HG02870 (cell line): ENCODE data around the gene VPS33A.
"Not testable (repeated sequence)": the region's sequence is repeated elsewhere in the genome, so short reads cannot be mapped to it uniquely, and the experiment has no call there.

Source experiments
- ATAC-seq: cut with Tn5 transposase; IDR thresholded peaks from one replicate; pipeline ENCODE4 v1.9.1; 2021; ENCODE audit warnings: mild to moderate bottlenecking, moderate library complexity; ENCODE audit not compliant: unreplicated experiment

The VPS33A gene

DNA sequence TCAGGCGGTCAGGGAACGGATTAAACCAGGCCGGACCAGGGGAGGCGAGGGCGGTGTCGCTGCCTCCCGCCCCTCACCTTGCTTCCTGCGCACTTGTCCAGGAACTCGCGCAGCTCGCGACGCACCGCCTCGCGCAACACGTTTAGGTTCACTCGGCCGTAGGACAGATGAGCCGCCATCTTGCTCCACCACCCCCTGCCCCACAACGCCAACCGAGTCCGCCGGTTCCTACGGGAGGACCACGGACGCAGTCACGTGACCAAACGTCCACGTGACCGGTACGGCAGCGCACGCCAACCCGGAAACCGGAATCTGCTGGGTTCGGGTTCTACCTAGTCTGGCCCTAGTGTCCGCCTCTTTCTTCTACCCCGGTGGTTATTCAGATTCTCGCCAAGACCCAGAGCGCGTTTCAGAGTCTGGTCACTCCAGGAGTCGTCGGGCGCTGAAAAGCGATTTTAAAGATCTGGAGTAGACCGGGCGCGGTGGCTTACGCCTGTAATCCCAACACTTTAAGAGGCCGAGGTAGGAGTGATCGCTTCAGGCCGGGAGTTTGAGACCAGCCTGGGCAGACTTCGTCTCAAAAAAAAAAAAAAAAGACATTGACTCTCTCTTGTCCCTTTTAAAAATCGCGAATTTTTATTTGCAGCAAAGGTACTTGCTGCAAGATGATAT, at the start of gene VPS33A:
VPS33A (minus strand) TSS at position 265 of the 672 bp plus-strand sequence; CDS start at position 179, 86 bp downstream.
- ATAC-seq, result peak; percentile 84

DNA sequence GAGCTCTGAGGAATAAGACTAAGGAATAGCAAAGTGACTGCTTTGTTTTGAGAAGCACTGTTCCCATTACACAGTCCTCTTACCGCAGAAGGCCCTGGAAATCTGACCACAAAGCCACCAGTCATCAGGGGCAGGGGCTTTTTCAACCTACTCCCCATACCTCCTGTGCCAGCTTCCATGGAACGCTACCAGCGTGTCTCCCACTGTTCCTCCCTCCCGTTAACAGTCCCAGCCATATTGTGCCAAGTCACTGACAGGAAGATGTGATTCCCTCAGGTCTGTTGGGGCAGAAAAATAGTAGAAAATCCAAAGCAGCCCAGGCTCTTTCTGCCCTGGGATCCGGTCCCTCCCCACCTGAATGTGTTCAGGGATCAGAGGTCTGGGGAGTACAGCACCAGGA, 46.6 kb upstream of the VPS33A start:
- no peak for ATAC-seq

DNA sequence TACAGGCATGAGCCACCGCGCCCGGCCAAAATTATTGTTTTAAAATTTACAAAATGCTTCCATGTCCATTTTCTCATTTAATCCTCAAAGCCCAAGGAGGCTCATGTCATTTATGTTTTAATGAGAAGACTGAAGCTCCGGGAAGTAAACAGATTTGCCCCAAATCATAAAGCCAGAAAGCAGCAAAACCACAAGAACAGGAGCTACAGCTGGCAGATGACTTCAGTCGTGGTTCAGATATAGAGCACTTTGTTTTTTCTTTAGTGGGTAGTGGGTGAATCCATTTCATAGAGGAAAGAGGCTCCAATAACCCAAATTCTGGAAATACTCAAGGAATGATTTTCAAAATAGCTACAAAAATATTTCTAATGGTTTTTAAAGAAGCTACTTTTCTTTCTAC, 45.4 kb upstream of the VPS33A start:
- ATAC-seq, result no peak

DNA sequence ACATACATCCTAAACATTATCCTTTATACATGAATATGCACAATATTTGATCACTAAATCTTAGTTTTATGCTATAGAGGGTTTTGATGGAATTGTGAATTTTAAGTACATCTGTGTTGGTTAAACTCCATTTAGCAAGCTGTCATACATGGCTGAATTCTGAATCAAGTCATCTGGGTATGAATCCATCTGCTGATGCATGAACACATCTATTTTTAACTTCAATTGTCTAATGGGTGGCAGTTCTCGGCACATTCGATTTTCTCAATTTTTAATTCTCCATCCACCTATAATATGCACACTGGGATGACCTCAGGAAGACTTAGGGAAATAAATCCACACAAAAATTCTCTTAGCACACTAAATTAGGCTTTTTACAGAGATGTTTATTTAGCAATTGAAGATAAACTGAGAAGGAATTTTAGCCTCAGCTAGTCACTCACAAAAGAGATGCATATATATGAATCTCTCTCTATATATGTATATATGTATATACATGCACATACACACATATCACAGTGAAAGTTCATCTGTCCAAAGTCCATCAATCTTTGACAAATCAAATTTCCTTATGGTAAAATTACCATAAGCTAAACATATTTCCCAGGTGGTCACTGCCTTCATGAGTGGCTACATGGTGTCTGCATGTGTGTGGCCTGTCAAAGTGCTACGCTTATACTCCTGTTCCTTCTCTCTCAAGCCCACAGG, 44.5 kb upstream of the VPS33A start:
- no peak for ATAC-seq

DNA sequence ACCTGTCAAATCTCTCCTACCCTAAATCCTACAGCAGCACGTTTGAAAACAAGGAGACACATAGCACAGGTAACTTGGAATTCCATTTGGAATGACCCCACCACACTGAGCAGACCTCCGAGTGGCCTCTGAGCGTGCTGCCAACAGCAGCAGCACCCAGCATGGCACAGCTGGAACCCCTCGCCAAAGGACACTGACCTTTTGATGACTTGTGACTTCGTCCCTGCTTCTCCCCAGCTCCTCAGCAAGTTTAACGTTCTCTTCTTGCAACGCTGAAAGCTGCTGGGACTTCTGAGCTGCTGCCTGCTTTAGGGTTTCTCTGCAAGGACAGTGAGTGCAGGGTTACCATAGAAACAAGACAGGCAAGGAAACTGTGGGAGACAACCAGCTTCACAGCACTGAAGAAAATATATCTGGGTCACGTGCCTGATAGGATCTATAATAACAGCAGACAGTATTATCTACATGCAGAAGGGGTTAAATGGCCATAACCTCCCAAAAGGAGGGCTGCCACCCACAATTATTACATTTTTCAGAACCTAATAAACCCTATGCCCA, 43.3 kb upstream of the VPS33A start:
- no peak for ATAC-seq

DNA sequence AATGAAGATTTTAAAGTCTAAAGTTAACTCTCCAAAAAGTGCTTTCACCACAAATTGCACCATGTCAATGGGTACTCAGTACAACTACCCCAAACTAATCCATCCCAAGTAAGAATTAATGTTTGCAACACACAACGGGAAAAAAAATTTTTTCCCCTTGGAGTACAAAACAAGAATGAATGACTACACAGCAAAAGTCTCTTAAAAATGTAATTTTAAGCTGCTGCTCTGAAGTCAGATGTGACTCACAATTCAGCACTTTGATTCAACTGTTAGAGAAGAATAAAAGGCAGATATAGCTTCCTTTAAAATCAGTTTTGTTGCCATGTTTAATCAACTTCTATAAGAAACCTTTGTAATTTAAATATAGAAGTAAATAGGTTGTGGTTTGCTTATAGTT, 42.5 kb upstream of the VPS33A start:
- ATAC-seq, result no peak

DNA sequence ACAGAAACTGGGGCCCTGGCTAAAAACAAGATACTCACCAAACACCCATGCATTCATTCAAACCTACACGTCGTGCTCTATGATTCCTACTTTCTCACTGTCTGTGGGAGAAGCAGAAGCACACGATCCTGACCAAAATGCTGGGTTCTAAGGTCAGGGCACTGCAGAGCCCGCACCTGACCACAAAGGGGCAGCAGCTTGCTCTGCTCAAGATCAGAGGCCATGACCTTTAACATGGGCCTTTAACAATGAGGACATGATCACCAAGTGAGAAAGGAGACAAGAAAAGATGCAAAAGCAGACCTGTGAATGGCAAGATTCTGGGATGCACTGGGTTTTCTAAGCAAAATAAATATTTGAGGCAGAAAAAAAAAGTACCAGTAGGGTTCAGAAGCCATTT, 40.1 kb upstream of the VPS33A start:
- no peak for ATAC-seq

DNA sequence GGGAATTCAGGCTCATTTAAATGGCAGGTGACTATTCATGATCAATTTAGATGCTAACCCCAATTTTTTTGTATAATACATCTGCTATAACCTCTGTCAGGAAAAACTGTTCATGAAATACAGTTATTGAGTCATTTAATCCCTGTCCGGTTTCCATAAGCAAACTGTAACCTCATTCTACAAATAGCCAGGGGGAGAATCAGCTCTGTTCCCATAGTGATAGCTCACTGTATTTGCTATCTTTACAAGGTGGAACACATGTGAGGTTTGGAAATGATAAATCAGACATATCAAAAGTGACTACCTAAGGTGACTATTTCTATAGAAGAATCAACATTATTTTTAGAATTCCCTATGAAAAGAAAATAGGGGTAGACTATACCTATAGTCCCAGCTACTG, 38.6 kb upstream of the VPS33A start:
- ATAC-seq, result no peak

DNA sequence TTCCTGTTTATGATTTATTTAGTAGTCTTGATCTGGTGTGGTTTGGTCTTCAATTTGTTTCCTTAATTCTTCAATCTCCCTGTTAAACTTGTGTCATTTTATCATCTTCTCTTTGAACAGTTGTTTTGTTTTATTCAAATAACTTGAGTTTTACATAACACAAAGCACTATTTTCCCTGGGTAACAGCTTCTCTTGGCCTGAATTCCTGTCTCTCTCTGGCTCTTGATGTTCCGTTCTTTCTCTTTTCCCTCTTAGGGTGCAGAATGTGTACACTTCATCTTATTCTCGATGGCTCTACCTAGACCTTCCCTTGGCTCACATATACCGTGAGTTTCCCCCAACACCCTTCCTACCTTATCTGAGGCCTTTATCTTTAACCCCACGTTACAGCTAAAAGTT, 36.8 kb upstream of the VPS33A start:
- ATAC-seq, result no peak

DNA sequence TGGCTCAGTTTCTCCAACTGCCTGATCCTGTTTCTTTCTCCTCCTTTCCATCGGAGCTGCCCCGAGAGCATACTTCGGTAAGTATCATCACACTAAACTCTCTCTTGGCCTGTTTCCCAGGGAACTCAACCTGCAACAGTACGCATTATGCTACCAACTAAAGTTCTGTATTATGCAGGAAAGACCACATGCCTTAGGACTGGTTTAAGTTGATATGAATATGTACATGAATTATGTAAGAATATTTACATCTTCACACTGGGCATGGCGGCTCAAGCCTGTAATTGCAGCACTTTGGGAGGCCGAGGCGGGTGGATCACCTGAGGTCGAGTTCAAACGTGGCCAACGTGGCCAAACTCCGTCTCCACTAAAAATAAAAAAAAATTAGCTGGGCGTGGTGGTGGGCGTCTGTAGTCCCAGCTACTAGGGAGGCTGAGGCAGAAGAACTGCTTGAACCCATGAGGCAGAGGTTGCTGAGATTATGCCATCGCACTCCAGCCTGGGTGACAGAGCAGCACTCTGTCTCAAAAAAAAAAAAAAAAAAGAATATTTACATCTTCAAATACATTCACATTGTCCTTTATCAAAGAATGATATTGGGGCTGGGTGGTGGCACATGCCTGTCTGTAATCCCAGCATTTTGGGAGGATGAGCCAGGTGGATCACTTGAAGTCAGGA, 31.9 kb upstream of the VPS33A start:
- no peak for ATAC-seq

DNA sequence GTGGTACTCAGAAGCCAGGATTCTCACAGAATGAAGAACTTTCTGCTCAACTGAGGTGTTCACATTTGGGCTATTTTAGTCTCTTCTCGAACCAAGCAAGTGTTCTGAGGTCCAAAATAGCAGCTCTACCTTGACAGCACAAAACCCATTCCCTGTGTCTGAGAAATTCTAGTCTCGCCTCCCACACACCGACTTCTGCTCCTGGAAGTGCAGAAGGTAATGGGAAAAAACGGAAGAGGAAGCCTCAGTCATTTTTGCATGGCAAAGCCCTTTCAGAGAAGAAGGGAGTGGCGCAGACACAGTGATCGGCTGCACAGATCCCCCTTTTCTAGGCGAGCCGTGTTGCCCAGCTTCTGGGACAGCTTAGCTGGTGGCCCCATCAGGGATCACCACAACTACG, 31.2 kb upstream of the VPS33A start:
- no peak for ATAC-seq

DNA sequence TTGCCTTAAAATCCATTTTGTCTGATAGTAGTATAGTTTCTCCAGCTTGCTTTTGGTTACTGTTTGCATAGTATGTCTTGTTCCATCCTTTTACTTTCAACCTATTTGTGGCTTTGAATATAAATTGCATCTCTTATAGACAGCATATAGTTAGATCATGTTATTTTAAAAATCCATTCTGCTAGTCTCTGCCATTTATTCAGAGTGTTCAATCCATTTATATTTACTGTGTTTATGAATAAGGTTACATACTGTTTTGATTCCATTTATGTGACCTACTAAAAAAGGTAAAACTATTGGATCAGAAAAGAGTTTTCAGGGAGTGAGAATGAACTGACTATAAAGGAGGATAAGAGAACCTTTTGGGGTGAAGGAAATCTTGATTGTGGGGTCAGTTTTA, 29.6 kb upstream of the VPS33A start:
- ATAC-seq, result no peak

DNA sequence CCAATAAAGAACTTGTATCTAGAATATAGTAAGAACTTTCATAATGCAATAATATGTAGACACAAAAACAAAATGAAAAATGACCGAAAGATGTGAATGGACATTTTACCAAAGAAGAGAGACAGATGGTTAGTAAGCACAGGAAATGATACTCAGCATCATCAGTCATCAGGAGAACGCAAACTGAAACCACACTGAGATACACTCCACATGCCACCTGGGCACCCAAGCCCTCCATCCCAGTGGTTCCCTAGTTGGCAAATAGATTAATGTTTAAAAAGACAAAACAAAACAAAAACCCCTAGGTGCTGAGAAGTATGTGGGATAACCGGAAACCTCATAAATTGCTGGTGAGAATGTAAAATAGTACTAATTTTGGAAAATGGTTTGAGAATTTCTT, 26.8 kb upstream of the VPS33A start:
- no peak for ATAC-seq

DNA sequence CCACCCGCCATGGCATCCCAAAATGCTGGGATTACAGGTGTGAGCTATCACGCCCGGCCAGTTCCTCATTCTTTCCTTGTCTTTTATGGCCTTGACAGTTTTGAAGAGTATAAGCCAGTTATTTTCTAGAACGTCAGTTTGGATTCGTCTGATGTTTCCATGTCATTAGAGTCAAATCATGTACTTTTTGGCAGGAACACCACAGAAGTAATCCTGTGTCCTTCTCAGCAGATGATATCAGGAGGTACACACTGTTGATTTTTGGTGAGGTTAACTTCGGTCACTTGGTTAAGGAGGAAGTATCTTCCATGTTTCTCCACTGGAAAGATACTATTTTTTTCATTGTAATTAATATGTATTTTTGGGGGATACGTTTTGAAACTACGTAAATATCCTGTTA, 25.1 kb upstream of the VPS33A start:
- no peak for ATAC-seq

DNA sequence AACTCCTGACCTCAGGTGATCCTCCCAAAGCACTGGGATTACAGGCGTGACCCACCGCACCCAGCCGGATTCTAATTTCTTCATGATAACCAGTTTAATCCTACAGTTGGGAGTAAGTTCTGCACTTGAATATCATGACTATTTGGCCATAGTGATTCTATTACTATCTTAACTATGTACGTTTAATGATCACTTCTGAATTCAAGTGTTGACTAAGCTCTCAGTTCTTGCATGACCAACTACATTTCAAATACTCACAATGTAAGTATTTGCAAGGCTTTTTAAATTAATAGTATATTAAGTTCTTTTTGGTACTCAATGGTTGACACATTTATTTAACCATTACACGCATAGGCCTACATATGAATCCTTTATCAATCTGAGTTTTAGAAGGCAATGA, 17.4 kb upstream of the VPS33A start:
- ATAC-seq, result no peak

DNA sequence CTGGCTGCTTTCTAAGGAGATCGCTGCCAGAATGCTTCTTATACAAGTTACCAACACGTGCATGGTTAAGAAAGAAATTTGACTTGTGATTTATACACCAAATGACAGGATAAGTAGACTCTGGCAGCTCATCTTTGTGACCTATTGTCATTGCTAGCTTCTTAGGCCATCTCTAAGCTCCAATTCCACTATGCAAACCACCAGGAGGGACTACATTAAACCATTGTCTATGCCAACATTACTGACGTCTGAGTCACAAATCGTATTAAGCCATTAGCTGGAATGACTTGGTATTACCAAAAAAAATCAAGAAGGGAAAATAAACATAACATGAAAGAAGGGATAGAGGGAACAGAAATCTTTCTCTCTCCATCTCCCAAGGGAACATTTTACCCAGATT, 15.8 kb upstream of the VPS33A start:
- no peak for ATAC-seq

DNA sequence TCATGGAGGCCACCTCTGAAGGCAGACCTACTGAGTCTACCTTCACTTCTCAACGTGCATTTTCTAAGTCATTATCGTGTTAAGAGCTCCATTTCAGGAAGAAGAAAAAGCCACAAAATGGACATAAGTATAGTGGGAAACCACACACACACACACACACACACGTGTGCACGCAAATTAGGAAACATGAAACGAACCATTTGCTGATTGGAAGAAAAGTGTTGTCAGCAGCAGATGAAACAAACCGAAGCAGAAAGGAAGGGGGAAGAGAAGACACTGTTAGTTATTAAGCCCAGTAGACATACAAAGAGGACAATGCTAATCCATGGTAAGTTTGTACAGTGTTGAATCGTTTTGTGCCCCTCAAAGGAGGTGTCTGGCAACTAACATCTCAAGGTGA, 9.9 kb upstream of the VPS33A start:
- no peak for ATAC-seq

DNA sequence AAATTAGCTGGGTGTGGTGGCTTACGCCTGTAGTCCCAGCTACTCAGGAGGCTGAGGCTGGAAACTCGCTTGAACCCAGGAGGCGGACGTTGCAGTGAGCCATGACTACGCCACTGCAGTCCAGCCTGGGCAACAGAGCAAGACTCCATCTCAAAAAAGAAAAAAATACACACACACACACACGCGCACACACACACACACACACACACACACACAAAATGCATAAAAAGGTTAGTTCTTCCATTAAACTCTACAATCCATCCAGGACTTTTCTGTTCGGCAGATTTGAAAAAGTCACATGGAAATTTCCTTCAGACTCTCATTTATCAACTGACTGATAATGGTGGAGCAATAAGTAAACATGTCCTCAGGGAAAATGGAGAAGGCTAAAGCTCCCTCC, 9.2 kb upstream of the VPS33A start:
- ATAC-seq, result no peak

DNA sequence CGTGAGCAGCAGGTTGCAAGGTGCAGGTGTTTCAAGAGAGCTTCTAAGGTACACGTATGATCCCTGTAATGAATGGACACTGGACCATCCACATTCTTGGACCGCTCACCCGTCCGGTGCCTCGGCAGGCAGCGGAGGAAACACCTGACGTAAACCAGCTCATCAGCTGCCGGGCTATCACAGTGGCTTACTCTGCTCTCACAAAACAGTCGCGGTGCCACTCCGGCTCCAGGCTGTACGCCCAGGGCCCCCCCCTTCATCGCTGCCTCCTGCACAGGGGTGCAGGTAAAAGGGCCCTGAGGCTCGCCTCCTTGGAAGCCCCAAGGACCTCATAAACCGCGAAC, 436 bp downstream of the VPS33A start:
- peak; percentile 32 for ATAC-seq

DNA sequence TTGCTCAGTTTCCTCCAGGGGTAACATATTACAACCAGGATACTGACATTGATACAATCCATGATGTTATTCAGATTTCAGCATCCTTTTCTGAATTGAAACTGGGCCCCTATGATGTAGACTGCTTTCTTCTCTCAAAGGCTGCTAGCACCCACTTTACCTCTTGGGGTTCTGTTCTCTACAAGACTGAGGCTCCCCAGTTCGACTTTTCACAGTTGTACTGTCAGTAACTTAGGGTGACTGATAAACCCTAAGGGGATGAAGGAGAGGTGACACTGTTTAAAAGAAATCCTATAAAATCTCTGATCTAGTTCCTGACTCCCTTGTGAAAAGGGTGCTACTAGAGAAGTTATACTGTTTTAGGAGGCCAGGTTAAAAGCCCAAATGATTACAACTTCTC, 818 bp downstream of the VPS33A start:
- no peak for ATAC-seq

DNA sequence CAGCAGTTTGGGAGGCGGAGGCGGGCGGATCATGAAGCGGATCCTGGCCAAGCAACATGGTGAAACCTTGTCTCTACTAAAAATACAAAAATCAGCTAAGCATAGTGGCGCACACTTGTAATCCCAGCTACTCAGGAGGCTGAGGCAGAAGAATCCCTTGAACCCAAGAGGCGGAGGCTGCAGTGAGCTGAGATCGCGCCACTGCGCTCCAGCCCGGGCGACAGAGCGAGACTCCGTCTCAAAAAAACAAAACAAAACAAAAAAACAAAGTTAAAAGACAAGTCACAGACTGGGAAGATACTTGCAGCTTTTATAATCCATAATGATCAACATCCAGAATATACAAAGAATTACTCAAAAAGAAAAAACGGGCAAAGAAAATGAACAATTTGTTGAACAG, 5.6 kb downstream of the VPS33A start:
- ATAC-seq, result not testable (repeated sequence)

DNA sequence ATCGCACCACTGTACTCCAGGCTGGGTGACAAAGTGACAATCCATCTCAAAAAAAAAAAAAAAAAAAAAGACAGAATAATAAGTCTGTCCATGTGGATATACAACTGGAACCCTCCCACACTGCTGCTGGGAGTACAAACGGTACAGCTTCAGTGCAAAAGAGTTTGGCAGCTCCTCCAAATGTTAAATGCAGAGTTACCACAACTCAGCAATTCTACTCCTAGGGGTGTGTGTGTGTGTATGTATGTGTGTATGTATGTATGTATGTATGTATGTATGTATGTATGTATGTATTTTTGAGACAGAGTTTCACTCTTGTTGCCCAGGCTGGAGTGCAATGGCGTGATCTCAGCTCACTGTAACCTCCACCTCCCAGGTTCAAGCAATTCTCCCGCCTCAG, 7.4 kb downstream of the VPS33A start:
- ATAC-seq, result not testable (repeated sequence)
